Measurements from ENCODE around the gene GRIN1. TPM values are rescaled to one million over a fixed set of nuclear protein-coding genes. Genes with fewer than 3 reads are reported as not detected.

Gene GRIN1
- total RNA-seq, 4 donors from 2014 or later: not detected

GRCh38 chr9:137215196-137215986 is 76.4 kb downstream of the GRIN1 start:
- TF ChIP-seq CTCF (IDR thresholded peaks at IDR 0.05; ENCODE audit: low read depth): no peak

- no peak for TF ChIP-seq CTCF (IDR thresholded peaks at IDR 0.05; ENCODE audit: low read depth)
These were observed 77.4 kb downstream of the GRIN1 start for GRCh38 chr9:137216188-137216965.

GRCh38 chr9:137217276-137218211 is 78.6 kb downstream of the GRIN1 start:
- no peak for TF ChIP-seq CTCF (IDR thresholded peaks at IDR 0.05; ENCODE audit: low read depth)

- TF ChIP-seq CTCF (IDR thresholded peaks at IDR 0.05; ENCODE audit: low read depth): no peak
These were observed 79.3 kb downstream of the GRIN1 start for GRCh38 chr9:137218212-137218753.

Small RNAs within 50 kb of the gene (small RNA-seq; reads per million reads assigned to genes)
- gene MIR3621 (not detected), gene RF00153 (not detected)

Other genes starting within 250 kb of the GRIN1 start
- gene FBXW5, start 194.4 kb upstream of the GRIN1 start, total RNA-seq: 100 to 1,000 TPM in 3 of 4 donors, 10 to 100 TPM in 1; 87.9 to 363 (median 126) TPM
- gene C8G, start 193.9 kb upstream of the GRIN1 start, total RNA-seq: 1 to 10 TPM in 1 of 4 donors, not detected in 3; 2.6 TPM
- not detected for gene LCN12, start 186.9 kb upstream of the GRIN1 start, total RNA-seq
- 10 to 100 TPM; 15.5 to 57.3 (median 26.8) TPM for gene PTGDS, start 161.7 kb upstream of the GRIN1 start, total RNA-seq
- not detected for gene LCNL1, start 156.2 kb upstream of the GRIN1 start, total RNA-seq
- 10 to 100 TPM in 3 of 4 donors, 1 to 10 TPM in 1; 5.1 to 30.6 (median 26.9) TPM for gene PAXX, start 146.7 kb upstream of the GRIN1 start, total RNA-seq
- 1 to 10 TPM in 2 of 4 donors, not detected in 2; 1.8 to 2.2 TPM for gene CLIC3, start 142.6 kb upstream of the GRIN1 start, total RNA-seq
- gene ABCA2, start 110.9 kb upstream of the GRIN1 start, total RNA-seq: 10 to 100 TPM; 13.5 to 58.6 (median 19.3) TPM
- gene FUT7, start 107.1 kb upstream of the GRIN1 start, total RNA-seq: under 1 TPM in 2 of 4 donors, not detected in 2; 0.22 to 0.34 TPM
- 10 to 100 TPM; 17.5 to 61.6 (median 29.8) TPM for gene NPDC1, start 93.0 kb upstream of the GRIN1 start, total RNA-seq
- not detected for gene ENTPD2, start 85.1 kb upstream of the GRIN1 start, total RNA-seq
- under 1 TPM in 3 of 4 donors, not detected in 1; 0.19 to 0.66 (median 0.51) TPM for gene SAPCD2, start 68.6 kb upstream of the GRIN1 start, total RNA-seq
- 10 to 100 TPM in 3 of 4 donors, 1 to 10 TPM in 1; 6.7 to 14.8 (median 11.2) TPM for gene UAP1L1, start 61.6 kb upstream of the GRIN1 start, total RNA-seq
- gene MAN1B1, start 52.2 kb upstream of the GRIN1 start, total RNA-seq: 10 to 100 TPM; 19.1 to 61.9 (median 47.8) TPM
- 100 to 1,000 TPM in 3 of 4 donors, 10 to 100 TPM in 1; 57.4 to 135 (median 117) TPM for gene DPP7, start 24.4 kb upstream of the GRIN1 start, total RNA-seq
- gene LRRC26, start 30.9 kb downstream of the GRIN1 start, total RNA-seq: not detected
- not detected for gene TMEM210, start 32.9 kb downstream of the GRIN1 start, total RNA-seq
- 10 to 100 TPM; 11.6 to 53.1 (median 22.6) TPM for gene ANAPC2, start 49.4 kb downstream of the GRIN1 start, total RNA-seq
- 10 to 100 TPM; 26.7 to 69.3 (median 55.8) TPM for gene SSNA1, start 49.5 kb downstream of the GRIN1 start, total RNA-seq
- 10 to 100 TPM in 1 of 4 donors, 1 to 10 TPM in 3; 1.8 to 10.5 (median 4.9) TPM for gene TPRN, start 61.6 kb downstream of the GRIN1 start, total RNA-seq
- 10 to 100 TPM; 19.9 to 29.7 (median 22.7) TPM for gene TMEM203, start 66.5 kb downstream of the GRIN1 start, total RNA-seq
- 1 to 10 TPM; 2.6 to 6.2 (median 3.7) TPM for gene NDOR1, start 66.5 kb downstream of the GRIN1 start, total RNA-seq
- 1 to 10 TPM in 2 of 4 donors, under 1 TPM in 1, not detected in 1; 0.88 to 2.4 (median 1.9) TPM for gene RNF208, start 83.1 kb downstream of the GRIN1 start, total RNA-seq
- under 1 TPM in 1 of 4 donors, not detected in 3; 0.34 TPM for gene CYSRT1, start 86.0 kb downstream of the GRIN1 start, total RNA-seq
- not detected for gene RNF224, start 88.3 kb downstream of the GRIN1 start, total RNA-seq
- not detected for gene SLC34A3, start 91.7 kb downstream of the GRIN1 start, total RNA-seq
- 100 to 1,000 TPM in 2 of 4 donors, 10 to 100 TPM in 2; 92.0 to 213 (median 150) TPM for gene TUBB4B, start 102.1 kb downstream of the GRIN1 start, total RNA-seq
- gene STPG3, start 112.1 kb downstream of the GRIN1 start, total RNA-seq: not detected
- 10 to 100 TPM; 19.4 to 37.0 (median 30.8) TPM for gene NELFB, start 116.2 kb downstream of the GRIN1 start, total RNA-seq
- gene TOR4A, start 138.6 kb downstream of the GRIN1 start, total RNA-seq: 1 to 10 TPM; 3.3 to 9.0 (median 6.6) TPM
- gene NRARP, start 163.1 kb downstream of the GRIN1 start, total RNA-seq: 10 to 100 TPM in 1 of 4 donors, 1 to 10 TPM in 2, under 1 TPM in 1; 0.51 to 11.5 (median 2.9) TPM

Measured in subcutaneous adipose tissue (tissue), 4 donors.